Measurements from ENCODE around the gene COL28A1.

Gene COL28A1

GRCh38 chr7:7452652-7453051 is 83.0 kb downstream of the COL28A1 start:
- DNase-seq, result no peak

GRCh38 chr7:7452119-7452518 is 83.6 kb downstream of the COL28A1 start:
- DNase-seq, result no peak

- no peak for DNase-seq
Observed at GRCh38 chr7:7449055-7449454, 86.6 kb downstream of the COL28A1 start.

GRCh38 chr7:7446616-7447015 is 89.1 kb downstream of the COL28A1 start:
- no peak for DNase-seq

- no peak for DNase-seq
Observed at GRCh38 chr7:7443806-7444350, 91.8 kb downstream of the COL28A1 start.

- DNase-seq, result no peak
Observed at GRCh38 chr7:7439564-7439963, 96.1 kb downstream of the COL28A1 start.

GRCh38 chr7:7438851-7439250 is 96.8 kb downstream of the COL28A1 start:
- DNase-seq, result no peak

GRCh38 chr7:7435978-7436377 is 99.7 kb downstream of the COL28A1 start:
- no peak for DNase-seq

GRCh38 chr7:7434329-7434728 is 101.3 kb downstream of the COL28A1 start:
- no peak for DNase-seq

- no peak for DNase-seq
Observed at GRCh38 chr7:7433811-7434210, 101.9 kb downstream of the COL28A1 start.

GRCh38 chr7:7432979-7433378 is 102.7 kb downstream of the COL28A1 start:
- DNase-seq, result no peak

GRCh38 chr7:7428806-7429205 is 106.9 kb downstream of the COL28A1 start:
- no peak for DNase-seq

- DNase-seq, result no peak
Observed at GRCh38 chr7:7427363-7427762, 108.3 kb downstream of the COL28A1 start.

- no peak for DNase-seq
Observed at GRCh38 chr7:7426676-7427075, 109.0 kb downstream of the COL28A1 start.

GRCh38 chr7:7425321-7425720 is 110.4 kb downstream of the COL28A1 start:
- no peak for DNase-seq

GRCh38 chr7:7424151-7424873 is 111.4 kb downstream of the COL28A1 start:
- peak; percentile 37 to 66 for DNase-seq

GRCh38 chr7:7422641-7423040 is 113.0 kb downstream of the COL28A1 start:
- no peak for DNase-seq

GRCh38 chr7:7421826-7422225 is 113.8 kb downstream of the COL28A1 start:
- no peak for DNase-seq

- no peak for DNase-seq
Observed at GRCh38 chr7:7418997-7419396, 116.7 kb downstream of the COL28A1 start.

GRCh38 chr7:7417851-7418250 is 117.8 kb downstream of the COL28A1 start:
- peak; percentile 24 to 25 for DNase-seq

GRCh38 chr7:7417414-7417813 is 118.3 kb downstream of the COL28A1 start:
- no peak for DNase-seq

- DNase-seq, result peak in 1 of 2 donors; percentile 6
Observed at GRCh38 chr7:7416031-7416858, 119.4 kb downstream of the COL28A1 start.

GRCh38 chr7:7414791-7415603 is 120.7 kb downstream of the COL28A1 start:
- no peak for DNase-seq
